M059J (cell line): ENCODE data around the gene SND1. TPM values are rescaled to one million over a fixed set of nuclear protein-coding genes. Genes with fewer than 3 reads are reported as not detected.

Experiments
- DNase-seq: peaks from one replicate; pipeline ENCODE4 v3.0.0-alpha.2; 2012; ENCODE audit warnings: low read depth
- total RNA-seq: library from RNA; depleted of rRNA; stranded (reverse); fragments of >200 nt; shearing (Covaris generic); gene quantifications from 2 replicates; pipeline ENCODE4 v1.2.3, GENCODE V29; 2014

The SND1 gene
- total RNA-seq, 1 experiment from 2014 or later, result 171 TPM

DNA sequence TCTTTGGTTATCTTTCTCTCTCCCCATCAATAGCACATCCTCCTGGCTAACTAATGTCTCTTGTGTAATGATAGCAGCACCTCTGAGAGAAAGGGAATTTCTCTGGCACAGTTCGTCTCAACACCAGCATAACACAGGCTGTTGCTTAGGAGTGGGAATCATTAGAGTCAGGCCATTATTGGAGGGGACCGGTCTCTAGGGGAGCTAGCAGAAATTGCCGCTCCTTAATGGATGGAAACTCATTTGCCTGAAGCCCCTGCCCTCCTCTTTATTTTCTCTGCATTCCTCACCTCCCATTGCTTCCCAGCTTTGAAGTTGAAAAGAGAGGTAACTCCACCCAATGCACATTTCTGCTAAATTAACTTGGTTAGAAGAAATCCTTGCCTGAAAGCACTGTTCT lies 367.3 kb downstream of the SND1 start:
- no peak for DNase-seq

DNA sequence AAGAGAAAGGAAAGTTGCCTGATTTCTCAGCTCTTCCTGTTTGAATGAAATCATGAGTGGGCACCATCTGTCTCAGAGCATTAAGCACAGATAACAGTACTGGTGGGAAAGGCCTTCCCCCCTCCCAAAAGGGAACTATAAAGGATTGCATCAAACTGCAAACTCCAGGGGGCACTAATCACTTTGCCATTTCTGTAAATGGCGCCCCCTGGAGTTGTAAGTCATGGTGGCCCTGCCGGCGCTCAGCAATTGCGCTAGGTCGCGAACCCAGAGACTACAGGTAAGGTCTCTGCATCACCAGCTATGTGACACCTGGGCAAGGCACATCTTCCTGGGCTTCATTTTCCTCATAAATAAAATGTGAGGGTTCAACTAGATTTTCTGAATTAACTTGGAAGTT lies 368.2 kb downstream of the SND1 start:
- DNase-seq, result no peak

DNA sequence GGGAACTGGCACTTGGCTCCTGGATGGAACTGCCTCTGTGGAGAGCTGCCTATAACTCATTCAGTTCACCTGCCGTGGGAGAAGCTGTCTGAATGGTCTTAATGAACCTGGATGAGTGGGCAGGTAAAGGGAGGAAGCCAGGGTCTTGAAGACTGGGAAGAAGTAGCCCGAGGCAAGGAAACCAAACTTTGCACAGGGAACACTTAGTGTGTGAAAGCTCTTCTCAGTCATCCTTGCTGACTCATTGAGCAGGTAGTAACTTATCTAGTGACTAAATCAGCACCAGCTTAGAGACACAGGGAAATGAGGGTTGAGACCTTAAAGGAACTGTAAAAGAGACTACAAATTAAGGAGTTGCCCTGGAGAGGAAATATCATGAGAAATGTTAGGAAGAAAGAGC lies 369.4 kb downstream of the SND1 start:
- peak; percentile 93 for DNase-seq

DNA sequence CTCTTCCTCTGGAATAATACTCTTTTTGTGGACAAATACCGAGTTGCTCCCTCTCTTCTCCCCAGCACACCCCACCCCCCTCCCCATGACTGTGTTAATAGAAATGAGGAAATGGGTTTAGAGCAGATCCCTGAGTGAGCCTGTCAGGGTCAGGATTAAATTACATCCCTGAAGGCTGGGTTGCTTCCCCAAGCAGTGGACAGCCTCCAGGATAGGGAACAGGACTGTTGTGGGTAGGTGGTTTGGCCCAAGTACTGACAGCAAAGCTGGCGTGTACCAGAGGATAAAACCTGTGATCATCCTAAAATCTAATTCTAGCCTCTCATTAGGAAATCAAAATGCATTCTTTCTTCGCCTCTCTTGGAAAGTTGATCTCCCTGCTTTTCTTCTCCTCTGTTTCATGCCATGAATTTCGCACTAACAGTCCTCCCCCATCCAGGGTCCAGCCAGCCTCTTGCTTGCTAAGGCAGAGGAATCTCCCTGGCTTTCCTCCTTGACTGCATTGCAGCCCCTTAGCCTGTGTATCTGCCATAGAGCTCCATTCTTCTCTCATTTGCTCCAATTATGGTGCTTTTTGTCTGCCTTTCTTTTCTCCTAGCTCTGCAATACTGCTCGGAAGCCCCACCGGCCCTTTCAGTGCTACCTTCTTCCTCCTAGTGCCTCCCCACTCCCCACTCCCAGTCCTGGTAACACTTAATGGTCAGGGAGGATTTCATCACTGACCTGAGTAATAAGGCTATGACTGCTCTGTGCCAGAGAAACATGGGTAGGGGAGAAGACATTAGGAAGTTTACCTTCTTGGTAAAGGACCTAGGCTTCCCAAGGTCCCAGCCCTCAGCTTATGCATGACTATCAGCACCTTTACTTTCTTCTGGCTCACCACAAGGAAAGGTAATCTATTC lies 370.9 kb downstream of the SND1 start:
- peak; percentile 92 for DNase-seq

DNA sequence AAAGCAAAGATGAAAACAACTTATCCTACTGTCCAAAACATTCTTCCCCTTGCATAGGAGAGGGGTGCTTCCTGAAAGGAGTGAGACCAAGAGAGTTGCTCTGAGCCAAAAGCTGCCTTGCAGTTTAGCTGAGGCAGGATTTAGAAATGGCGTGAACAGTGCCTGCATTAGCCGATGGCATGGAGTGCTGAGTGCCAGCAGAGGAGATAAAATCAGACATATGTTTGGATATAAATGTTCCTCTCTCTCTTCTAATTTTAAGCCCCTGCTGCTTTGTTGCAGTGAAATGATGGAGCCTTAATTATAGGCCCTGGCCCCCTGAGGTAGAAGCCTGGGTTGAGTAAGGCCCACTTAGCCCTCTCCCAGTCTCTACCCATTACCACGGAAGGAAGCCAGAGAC lies 372.2 kb downstream of the SND1 start:
- DNase-seq, result no peak

DNA sequence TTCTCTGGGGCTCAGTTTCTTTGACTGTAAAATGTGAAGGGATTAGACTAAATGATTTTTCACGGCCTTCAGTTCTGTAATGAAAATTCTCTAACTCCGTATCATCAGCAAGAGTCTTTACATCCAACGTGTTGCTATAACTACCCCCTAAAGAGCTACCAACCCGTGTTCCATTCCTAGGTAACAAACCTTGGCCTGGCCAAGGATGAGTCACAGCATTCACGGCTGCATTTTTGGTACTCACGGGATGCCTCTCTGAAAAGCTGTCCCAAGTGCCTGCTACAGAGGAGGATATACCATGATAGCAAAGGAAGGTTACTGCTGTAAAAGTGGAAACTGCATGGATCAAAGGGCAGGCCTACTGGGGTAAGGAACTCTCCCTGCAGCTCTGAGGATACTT lies 373.4 kb downstream of the SND1 start:
- DNase-seq, result peak; percentile 64

DNA sequence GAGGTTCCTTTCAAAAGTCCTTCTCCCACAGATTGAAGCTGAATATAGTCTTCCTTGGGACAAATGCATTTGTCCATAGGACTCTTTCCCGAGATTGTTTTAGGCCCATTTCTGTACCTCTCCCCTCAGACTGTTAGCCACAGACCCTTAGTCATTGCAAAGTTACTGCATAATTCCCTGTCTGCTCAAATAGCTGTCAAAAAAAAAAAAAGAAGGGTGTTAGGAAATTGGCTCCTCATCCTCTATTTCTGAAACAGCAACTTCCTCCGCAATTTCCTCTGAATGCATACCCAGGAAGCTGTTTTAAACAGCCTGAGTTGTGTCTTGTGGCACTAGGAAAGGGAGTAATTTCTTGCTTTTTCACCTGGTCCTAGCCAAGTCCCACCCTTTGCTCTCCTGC lies 373.8 kb downstream of the SND1 start:
- DNase-seq, result no peak

DNA sequence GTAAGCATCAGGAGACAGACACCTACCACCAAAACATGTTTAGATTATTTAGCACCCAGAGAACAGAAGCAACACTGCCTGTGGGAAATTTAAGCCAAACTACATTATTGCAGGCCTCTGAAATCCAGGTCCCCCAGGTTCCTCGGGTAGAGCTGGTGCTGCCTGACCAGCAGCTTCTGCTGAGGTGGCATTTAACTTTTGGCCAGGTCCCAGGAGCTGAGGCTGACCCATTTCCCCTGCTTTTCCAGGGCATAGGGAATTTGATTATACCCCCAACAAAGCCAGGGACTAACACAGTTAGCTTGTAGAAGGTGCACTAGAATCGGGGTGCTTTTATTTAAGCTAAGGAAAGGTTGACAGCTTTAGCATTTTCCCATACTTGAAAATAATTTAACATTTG lies 374.6 kb downstream of the SND1 start:
- no peak for DNase-seq

DNA sequence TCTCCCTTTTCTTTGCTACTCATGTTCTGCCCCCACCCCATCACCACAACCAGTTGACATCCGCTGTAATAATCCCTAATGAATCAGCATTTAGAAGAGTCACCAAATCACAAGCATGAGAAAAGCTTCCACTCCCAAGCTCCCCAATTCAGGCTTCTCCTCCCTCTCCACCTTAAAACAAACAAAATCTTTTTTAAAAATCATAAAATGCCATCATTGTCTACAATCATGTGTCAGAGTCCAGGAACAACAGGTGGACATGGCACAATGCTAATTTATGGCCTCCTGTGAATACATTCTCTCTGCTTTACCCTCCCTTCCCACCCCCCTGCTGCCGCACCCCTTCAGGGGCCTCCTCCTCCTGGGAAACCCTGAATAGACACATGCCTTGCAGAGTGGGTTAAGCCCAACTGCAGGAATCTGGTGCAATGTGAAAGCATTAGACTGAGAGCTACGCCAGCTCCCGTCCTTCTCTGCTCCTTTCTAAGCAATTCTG lies 375.5 kb downstream of the SND1 start:
- DNase-seq, result no peak

DNA sequence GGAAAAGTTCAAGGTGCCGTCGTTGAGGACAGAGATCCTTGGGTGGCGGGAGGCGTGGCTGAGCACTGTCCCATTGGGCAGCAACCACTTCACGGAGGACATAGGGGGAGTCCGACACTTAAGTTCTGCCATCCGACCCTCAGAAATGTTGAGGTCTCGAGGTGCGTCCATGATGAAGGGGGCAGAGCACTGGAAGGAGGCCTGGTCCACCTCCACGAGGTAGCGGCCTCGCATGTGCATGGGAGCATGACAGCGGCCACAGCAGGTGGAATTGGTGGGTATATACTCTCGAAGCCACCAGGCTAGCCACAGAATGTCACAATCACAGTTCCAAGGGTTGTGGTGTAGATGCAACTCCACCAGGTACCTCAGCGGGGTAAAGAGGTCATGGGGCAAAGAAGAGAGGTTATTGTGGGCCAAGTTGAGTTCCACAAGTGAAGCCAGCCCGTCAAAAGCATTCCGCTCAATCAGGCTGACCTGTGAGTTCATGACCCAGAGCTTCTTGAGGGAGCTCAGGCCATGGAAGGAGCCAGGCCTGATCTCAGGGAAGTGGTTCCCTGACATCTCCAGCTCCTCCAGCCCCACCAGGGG lies 377.5 kb downstream of the SND1 start:
- no peak for DNase-seq

DNA sequence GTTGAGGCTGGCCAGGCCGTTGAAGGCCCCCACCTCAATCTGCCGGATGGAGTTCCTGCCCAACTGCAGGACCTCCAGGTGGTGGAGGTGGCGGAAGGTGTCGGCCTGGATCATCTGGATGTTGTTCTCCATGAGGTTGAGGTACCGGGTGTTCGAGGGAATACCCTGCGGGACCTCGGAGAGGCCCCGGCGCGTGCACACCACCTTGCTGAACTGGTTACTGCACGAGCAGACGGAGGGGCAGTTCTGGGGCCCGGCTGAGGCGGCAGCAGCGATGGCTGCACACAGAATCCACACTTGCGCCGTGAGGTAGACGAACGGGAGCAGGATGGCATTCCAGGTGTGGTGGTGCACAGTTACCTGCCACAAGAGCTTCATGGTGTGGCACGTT lies 378.3 kb downstream of the SND1 start:
- DNase-seq, result no peak

DNA sequence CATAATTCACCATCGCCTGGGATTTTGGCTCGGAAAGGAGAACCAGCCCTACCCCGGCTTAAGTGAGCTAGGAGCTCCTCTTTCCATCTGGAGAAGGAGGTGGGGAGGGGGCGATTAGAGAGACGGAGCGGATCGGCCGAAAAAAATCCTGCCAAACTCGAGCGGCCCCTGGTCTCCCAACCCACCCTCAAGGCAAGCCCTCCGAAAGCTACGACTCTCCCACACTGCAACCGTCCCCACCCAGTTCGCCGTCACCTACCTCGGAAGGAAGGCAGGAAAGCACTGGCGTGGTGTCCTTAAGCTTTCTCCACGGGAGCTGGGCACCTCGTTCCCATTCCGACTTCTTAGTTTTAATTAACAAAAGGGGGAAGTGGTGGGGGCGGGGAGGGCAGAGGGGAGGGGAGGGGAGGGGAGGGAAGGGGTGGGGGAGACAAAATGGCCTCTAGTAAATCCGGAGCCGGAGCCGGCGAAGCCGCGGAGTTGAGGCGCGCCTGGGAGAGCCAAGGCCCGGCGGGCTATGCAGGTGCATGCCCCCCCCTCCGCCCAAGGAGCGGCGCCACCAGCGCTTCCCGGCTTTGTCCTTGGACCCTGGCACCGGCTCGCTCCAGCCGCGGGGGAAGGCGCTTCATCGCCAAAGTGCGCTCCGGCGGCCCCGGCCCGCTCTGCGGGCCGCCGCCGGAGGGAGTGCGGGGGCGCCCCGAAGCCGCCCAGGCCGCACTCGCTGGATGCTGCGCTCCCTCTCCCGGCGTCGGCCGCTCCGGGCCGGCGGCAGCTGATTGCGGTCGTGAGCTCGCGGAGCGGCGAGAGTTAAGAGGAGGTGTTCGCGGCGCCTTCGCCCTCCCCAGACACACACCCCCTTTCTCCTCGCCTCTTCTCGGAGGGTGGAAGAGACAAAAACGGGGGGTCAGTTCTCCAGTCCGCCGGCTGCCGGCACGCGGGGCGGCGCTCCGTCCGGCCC lies 378.9 kb downstream of the SND1 start, which contains the start of gene LRRC4:
Gene LRRC4, minus strand, starts transcription at position 784 of the 958 bp plus-strand sequence. CDS start 797 bp downstream, outside the sequence.
- DNase-seq, result peak; percentile 64

DNA sequence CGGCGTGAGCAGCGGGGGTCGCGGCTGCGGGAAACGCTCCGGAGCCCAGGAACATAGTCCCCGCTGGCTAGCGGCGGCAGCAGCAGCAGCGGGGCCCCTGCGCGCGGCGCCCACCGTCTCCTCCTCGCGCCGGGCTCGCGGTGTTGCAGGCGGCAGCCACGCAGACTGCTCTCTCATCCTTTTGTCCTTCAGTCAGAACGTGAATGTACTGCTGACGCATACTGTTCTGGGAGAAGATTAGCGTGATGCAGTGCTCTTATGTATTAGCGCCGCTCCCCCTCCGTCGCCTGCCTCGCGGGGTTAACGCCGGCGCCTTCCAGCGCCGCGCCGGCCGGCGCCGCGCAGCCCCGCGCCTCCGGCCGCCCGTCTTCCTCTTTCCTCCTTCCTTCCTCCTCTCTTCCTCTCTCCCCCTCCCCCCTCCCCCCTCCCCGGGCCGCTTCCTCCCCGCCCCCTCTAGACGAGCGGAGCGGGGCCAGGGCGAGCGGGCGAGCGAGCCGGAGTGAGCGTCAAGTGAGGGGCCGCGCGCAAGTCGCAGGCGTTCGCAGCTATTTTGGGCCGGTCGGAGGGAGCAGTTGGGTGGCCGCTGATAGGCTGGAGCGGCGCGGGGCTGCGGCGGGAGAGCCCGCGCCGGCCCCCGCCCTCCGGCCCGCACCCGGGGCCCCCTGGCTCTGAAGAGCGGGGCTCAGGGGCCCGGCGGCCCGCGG lies 380.1 kb downstream of the SND1 start:
- peak; percentile 90 for DNase-seq

DNA sequence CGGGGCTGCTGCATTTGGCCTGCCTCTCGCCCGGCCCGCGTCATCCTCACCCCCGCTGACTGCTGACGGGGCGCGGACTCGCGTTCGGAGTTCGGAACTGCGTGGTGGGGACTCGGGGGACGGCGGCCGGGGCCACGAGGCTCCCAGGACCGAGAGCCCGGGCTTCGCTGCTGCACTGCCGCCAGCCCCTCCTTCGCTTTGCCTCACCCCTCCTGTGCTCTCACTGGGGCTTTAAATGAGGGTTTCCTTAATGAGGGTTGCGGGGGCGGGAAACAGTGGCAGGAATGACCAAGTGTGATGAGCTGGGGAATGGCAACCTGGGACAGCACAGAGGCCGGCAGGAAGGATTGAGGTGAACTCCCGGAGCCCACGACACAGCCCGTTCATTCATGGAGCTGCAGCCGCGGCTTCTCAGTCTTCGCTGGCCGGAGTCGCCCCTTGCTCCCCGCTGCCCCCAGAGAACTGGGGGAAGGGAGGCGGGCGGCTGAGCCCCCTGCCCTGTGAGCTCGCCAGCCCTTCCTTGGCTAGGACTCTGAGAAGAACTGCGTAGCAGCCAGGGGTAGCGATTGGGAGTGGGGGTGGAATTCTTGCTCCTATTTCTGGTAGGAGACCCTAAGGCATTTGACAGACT lies 380.7 kb downstream of the SND1 start:
- DNase-seq, result no peak

DNA sequence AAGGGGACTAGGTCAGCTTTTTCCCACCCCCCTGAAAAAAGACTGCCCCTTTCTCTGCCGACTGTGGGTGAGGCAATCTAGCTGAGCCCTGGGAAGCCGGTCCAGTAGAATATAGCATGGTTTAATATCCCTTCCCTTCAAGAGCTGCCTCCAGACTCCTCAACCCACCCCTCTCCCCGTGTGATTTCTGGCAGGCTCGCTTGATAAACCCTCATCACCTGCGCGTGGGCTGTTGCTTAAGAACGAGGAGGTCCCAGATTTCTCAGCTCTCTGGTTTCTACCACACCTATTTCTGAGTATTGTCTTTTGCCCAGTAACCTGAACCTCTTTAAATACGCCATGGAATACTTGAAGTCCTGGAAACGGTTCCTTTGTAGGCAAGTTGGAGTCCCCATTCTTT lies 381.3 kb downstream of the SND1 start:
- DNase-seq, result no peak

DNA sequence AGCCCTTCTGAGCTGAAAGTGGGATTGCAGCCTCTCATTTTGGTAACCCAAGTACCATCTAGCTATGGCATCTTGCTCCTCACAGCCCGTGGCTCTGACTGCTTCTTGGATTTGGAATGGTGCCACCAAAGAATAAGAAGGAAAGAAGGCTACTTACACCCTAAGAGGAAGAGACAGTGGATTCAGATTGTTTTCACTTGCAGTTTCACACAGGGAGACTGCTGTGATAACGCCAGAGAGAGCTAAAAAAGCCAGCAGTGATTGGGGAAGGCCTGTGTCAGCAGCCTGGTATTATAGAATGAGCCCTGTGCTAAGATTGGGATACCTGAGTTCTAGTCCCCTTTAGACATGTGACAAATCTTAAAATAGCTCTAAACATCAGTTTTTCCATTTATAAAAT lies 382.8 kb downstream of the SND1 start:
- no peak for DNase-seq

DNA sequence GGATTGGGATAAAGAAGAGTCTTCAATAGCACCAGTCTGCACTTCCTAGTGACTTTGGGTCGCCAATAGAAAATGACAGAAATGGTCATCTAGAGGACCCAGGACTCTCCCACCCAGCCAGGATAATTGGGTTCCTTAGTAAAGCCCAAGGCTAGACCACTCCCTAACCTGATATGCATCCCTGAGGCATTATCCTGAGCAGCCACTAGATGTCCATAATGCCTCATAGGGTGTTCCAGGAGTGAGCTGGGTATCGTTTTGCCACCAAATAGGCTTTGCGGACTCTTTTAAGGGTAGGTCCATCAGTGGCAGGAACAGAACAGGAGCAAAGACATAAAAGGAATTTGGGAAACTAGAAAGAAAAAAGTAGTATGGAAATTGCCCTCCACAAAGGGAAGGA lies 383.7 kb downstream of the SND1 start:
- no peak for DNase-seq

DNA sequence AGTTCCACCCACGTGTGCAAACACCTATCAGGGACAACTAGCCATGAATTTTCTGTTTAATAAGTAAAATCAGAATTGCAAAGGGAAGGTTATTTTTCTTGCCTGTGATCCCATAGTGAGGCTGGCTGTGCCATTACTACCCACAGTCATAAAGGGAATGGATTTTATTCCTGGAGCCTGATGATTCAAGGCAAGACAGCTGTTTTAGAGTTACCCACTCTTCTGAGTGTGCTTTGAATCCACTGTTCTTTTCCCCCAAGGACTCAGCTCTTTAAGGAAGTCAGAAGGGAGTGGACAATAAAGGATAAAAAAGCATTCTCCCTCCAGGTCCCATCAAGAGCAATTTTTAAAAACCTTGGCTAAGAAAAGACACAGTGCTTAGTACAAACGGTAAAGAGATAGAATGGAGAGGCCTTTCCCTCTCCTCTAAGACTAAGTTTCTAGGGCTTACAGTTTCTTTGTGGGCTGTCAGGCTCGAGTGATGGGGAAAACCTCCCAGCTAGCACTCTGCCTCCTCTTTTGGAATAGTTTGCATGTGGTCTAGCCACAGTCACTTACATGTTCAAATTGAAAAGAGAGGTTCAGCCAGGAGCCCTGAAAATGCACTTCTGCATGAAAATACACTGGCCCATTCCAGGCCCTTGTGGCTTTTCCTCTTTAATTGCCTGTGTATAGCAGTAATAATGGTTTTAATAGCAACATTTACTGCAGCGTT lies 384.4 kb downstream of the SND1 start:
- no peak for DNase-seq

DNA sequence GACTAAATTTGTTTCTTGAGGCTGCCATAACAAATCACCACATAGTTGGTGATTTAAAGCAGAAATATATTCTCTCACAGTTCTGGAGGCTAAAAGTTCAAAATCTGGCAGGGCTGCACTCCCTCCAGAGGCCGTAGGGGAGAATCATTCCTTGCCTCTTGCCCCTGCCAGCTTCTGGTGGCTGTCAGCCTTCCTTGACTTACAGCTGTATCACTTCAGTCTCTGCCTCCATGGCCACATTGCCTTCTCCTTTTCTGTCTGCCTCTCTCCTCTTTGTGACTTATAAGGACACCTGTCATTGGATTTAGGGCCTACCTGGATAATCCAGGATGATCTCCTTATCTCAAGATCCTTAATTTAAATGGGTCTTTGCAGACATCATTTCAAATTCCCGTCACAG lies 385.1 kb downstream of the SND1 start:
- no peak for DNase-seq
